ENCODE measurements around the gene SORCS2.

GRCh38 chr4:7254736-7255487 is 62.6 kb downstream of the SORCS2 start:
- TF ChIP-seq CTCF (IDR thresholded peaks at IDR 0.05) (no peak), TAF1 (IDR thresholded peaks at IDR 0.05; ENCODE audit: borderline replicate concordance, low read depth, low read length) (no peak), RCOR1 (IDR thresholded peaks at IDR 0.05; ENCODE audit: low read length) (no peak), GATA2 (CRISPR knock-in tag; IDR thresholded peaks at IDR 0.05) (no peak)

Data from SK-N-SH (cell line).